HepG2 (cell line): Measurements from ENCODE around the gene NHSL1. TPM values are rescaled to one million over a fixed set of nuclear protein-coding genes. Genes with fewer than 3 reads are reported as not detected.
A peak's percentile ranks its signal among the peaks of the same experiment; 100 is the strongest.

Experiments used
- ATAC-seq: fragments of 200-7000 bp; cut with Tn5 transposase; 3 replicates; pipeline ENCODE4 v1.9.1; 2020; ENCODE audit warnings: mild to moderate bottlenecking, moderate library complexity
- BruUV-seq: library from RNA; stranded (reverse); fragments of 400-500 nt; replicated peaks from 2 replicates; lab custom pipeline; 2021; lab: Mats Ljungman, UMichigan
- CTCF ChIA-PET: fragments of 300-600 bp; formaldehyde crosslinking; extraction: SDS; loops from one replicate; lab custom pipeline; 2021; ENCODE audit warnings: low total read pairs, inconsistent platforms, low intra/inter-chr PET ratio; lab: Yijun Ruan, JAX
- POLR2A ChIA-PET: fragments of 350-600 bp; sonication (Branson Sonifier 250); formaldehyde crosslinking; loops from one replicate; lab custom pipeline; 2020; ENCODE audit warnings: antibody characterized with exemption, inconsistent platforms; lab: Yijun Ruan, JAX
- DNase-seq: peaks from one replicate; pipeline ENCODE4 v3.0.0-alpha.2; 2015; ENCODE audit warnings: low spot score
- FAIRE-seq: peaks from 3 replicates; lab custom pipeline; 2011; peaks lifted over from hg19 to GRCh38; lab: Jason Lieb, UNC
- H2AFZ ChIP-seq: one replicate; pipeline ENCODE4 v1.6.1; 2011; ENCODE audit warnings: low read length, inconsistent platforms
- H3K27ac ChIP-seq: fragments of 300-600 bp; 3 replicates; pipeline ENCODE4 v1.8.0; 2011; ENCODE audit warnings: mixed run types, mild to moderate bottlenecking, mixed read lengths, low read length, inconsistent platforms; ENCODE audit not compliant: insufficient read depth; ENCODE audit errors: extremely low read length
- H3K27me3 ChIP-seq, 2 experiments: fragments of 200-600 bp in 1 of 2; 2 replicates in 1 of 2; 3 replicates in 1 of 2; pipeline versions ENCODE4 v1.6.0 to v1.8.0; 2011; ENCODE audit warnings: low read length in 2 of 2, mild to moderate bottlenecking in 2 of 2, moderate library complexity in 2 of 2, inconsistent platforms in 1 of 2; ENCODE audit not compliant: insufficient read depth in 2 of 2, control insufficient read depth in 1 of 2
- H3K36me3 ChIP-seq, 2 experiments: fragments of 200-600 bp in 1 of 2; replicated peaks in 1 of 2; 2 replicates in 1 of 2; 3 replicates in 1 of 2; pipeline versions ENCODE4 v1.5.1 to v1.8.0; 2011; ENCODE audit warnings: low read length in 2 of 2, inconsistent platforms in 1 of 2; ENCODE audit not compliant: insufficient read depth in 2 of 2, control insufficient read depth in 1 of 2
- H3K4me1 ChIP-seq: 2 replicates; pipeline ENCODE4 v1.5.1; 2012; ENCODE audit warnings: low read length, inconsistent platforms; ENCODE audit not compliant: insufficient read depth
- H3K4me2 ChIP-seq: 2 replicates; pipeline ENCODE4 v1.6.0; 2011; ENCODE audit warnings: low read depth, low read length, inconsistent platforms
- H3K4me3 ChIP-seq, 3 experiments: fragments of 200-600 bp in 1 of 3; sonication (generic), shearing (Covaris generic) in 1 of 3; replicated peaks in 1 of 3; 2 replicates each; pipeline ENCODE4 v1.5.1; 2011 to 2016; ENCODE audit warnings: low read length in 3 of 3, inconsistent platforms in 2 of 3, low read depth in 2 of 3, mild to moderate bottlenecking in 2 of 3, control low read depth in 1 of 3, mixed read lengths in 1 of 3; ENCODE audit not compliant: insufficient read depth in 1 of 3
- H3K79me2 ChIP-seq: one replicate; pipeline ENCODE4 v1.6.1; 2011; ENCODE audit warnings: low read length, inconsistent platforms; ENCODE audit not compliant: insufficient read depth
- H3K9ac ChIP-seq: 2 replicates; pipeline ENCODE4 v1.6.0; 2011; ENCODE audit warnings: mild to moderate bottlenecking, low read depth, low read length, inconsistent platforms; ENCODE audit not compliant: insufficient read depth
- H3K9me3 ChIP-seq: 2 replicates; pipeline ENCODE4 v1.5.1; 2012; ENCODE audit warnings: mild to moderate bottlenecking, low read length
- H4K20me1 ChIP-seq: 2 replicates; pipeline ENCODE4 v1.6.0; 2011; ENCODE audit warnings: inconsistent platforms, mild to moderate bottlenecking, low read length, moderate library complexity; ENCODE audit not compliant: insufficient read depth
- AGO2 ChIP-seq: fragments of 200-400 bp; formaldehyde crosslinking; optimal IDR thresholded peaks from 2 replicates; pipeline ENCODE3; 2017; ENCODE audit warnings: mild to moderate bottlenecking, low read depth, low read length, moderate library complexity
- GABPB1 ChIP-seq: IDR thresholded peaks from 2 replicates; pipeline ENCODE4 v1.6.1; 2016; ENCODE audit warnings: mild to moderate bottlenecking, missing genetic modification reagents, moderate library complexity, missing compliant biosample characterization
- GRHL1 ChIP-seq: sonication (generic); formaldehyde crosslinking; conservative IDR thresholded peaks from 2 replicates; pipeline ENCODE4 v1.8.0; 2022; ENCODE audit warnings: missing genetic modification reagents
- HDAC2 ChIP-seq: sonication (generic); formaldehyde crosslinking; IDR thresholded peaks from 2 replicates; pipeline ENCODE4 v1.4.0; 2020; ENCODE audit warnings: missing genetic modification reagents
- HOXA3 ChIP-seq: sonication (generic); formaldehyde crosslinking; IDR thresholded peaks from 2 replicates; pipeline ENCODE4 v1.5.0; 2020; ENCODE audit warnings: missing genetic modification reagents
- NFATC3 ChIP-seq: sonication (generic); formaldehyde crosslinking; IDR thresholded peaks from 2 replicates; pipeline ENCODE4 v1.5.1; 2020; ENCODE audit warnings: mild to moderate bottlenecking, missing genetic modification reagents
- POLR2G ChIP-seq: fragments of 200-400 bp; formaldehyde crosslinking; IDR thresholded peaks from 2 replicates; pipeline ENCODE4 v1.6.1; 2018; ENCODE audit warnings: mild to moderate bottlenecking, low read depth, low read length, moderate library complexity
- RFX5 ChIP-seq: IDR thresholded peaks from 2 replicates; pipeline ENCODE4 v1.6.1; 2011; ENCODE audit warnings: low read depth, low read length, improper control_type of control experiment
- ZBTB33 ChIP-seq: sonication (generic); formaldehyde crosslinking; IDR thresholded peaks from 2 replicates; pipeline ENCODE4 v1.4.0; 2020; ENCODE audit warnings: missing genetic modification reagents
- ZBTB38 ChIP-seq: sonication (generic); formaldehyde crosslinking; IDR thresholded peaks from 2 replicates; pipeline ENCODE4 v1.5.1; 2020; ENCODE audit warnings: mild to moderate bottlenecking, missing genetic modification reagents
- ZFP1 ChIP-seq: IDR thresholded peaks from 2 replicates; pipeline ENCODE4 v1.6.1; 2016
- ZNF280B ChIP-seq: sonication (generic); formaldehyde crosslinking; IDR thresholded peaks from 2 replicates; pipeline ENCODE4 v1.5.0; 2020; ENCODE audit warnings: missing genetic modification reagents, mild to moderate bottlenecking, borderline replicate concordance
- ZNF737 ChIP-seq: sonication (generic); formaldehyde crosslinking; IDR thresholded peaks from 2 replicates; pipeline ENCODE4 v1.5.0; 2020; ENCODE audit warnings: missing genetic modification reagents, mild to moderate bottlenecking, borderline replicate concordance
- ZNF768 ChIP-seq: sonication (generic); formaldehyde crosslinking; IDR thresholded peaks from 2 replicates; pipeline ENCODE4 v1.4.0; 2020; ENCODE audit warnings: missing genetic modification reagents
- ZSCAN29 ChIP-seq: sonication (generic); formaldehyde crosslinking; conservative IDR thresholded peaks from 2 replicates; pipeline ENCODE4 v1.4.0; 2020; ENCODE audit warnings: mild to moderate bottlenecking, missing genetic modification reagents
- WGBS: methylation state at CpG from one replicate; pipeline ENCODE4 v1.1.6; 2017; ENCODE audit warnings: low lambda C conversion rate; 5-methylcytosine and 5-hydroxymethylcytosine counted together
- in situ Hi-C: cut with HindIII; loops from 2 replicates; pipeline ENCODE4 v1.10.0; 2017; ENCODE audit warnings: low pct_unique_long_range_greater_than_20kb; ENCODE audit not compliant: extremely low pct_ligation_motif_present
- intact Hi-C: fragments of 100-400 bp; cut with micrococcal nuclease; formaldehyde crosslinking; loops from one replicate; pipeline ENCODE4 v1.10.0; 2022; ENCODE audit not compliant: unreplicated experiment
- polyA plus RNA-seq, 8 experiments: library from polyadenylated mRNA; depleted of rRNA in 3 of 8; stranded (reverse) in 7 of 8; unstranded in 1 of 8; fragments of >200 nt; fragmentation: Illumina TruSeq in 4 of 8; extraction: Trizol in 4 of 8; gene quantifications; 2 replicates each; pipeline versions ENCODE4 v1.2.1 to v1.2.3, GENCODE V29; 2011 to 2016; ENCODE audit warnings: low read depth in 4 of 8, missing spikeins in 1 of 8, mixed read lengths in 1 of 8; ENCODE audit not compliant: insufficient read depth in 1 of 8
- total RNA-seq, 5 experiments: library from RNA; depleted of rRNA; stranded (reverse); fragments of >200 nt; fragmentation: Illumina TruSeq; extraction: Trizol; gene quantifications; 2 replicates each; pipeline ENCODE4 v1.2.3, GENCODE V29; 2016; ENCODE audit warnings: low read depth in 1 of 5
- TF ChIP-seq, protein P1 (sequence below): sonication (generic); formaldehyde crosslinking; IDR thresholded peaks from 2 replicates; pipeline ENCODE4 v1.5.1; 2020; ENCODE audit warnings: mild to moderate bottlenecking, missing genetic modification reagents, moderate library complexity

NHSL1 gene
- total and polyA plus RNA-seq, 2 of the 13 experiments (the other 11 are each of a cell fraction or from before 2014, with no cell fraction given), result 24.9 to 53.6 TPM

DNA sequence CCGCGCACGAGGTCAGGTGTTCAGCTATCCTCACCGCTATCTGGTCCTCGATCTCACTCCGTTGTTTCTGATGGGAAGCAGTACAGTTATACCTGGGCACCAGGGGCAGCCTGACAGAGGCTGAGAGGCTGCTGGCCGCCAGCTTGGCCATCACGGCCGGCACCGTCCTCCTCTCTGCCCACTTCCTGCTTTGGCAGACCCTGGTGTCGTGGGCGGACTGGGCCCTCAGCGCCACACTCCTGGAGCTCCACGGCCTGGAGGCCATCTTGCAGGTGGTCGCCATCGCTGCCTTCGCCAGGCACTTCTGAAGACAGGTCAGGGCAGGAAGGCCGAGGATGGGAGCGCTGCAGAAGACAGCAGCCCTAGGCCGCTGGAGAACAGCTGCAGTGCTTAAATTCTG, 35.2 kb downstream of the NHSL1 start:
- Histone ChIP-seq H4K20me1 (no peaks in the 10 kb centered on the region), H3K27ac (no peak overlapping the region), H3K4me2 (no peak overlapping the region), H3K27me3 (no peaks in the 10 kb centered on the region), H3K79me2 (no peaks in the 10 kb centered on the region), H3K36me3 (peaks cover 22 to 63% of the 10 kb centered on the region in 2 experiments), H3K9ac (no peak overlapping the region), H2AFZ (no peak overlapping the region), H3K9me3 (no peaks in the 10 kb centered on the region), H3K4me3 (no peak overlapping the region), H3K4me1 (peaks cover 9% of the 10 kb centered on the region)
- TF ChIP-seq AGO2, result peak; percentile 87
- peak; percentile 31; the same call in 1 of the 2 replicates for TF ChIP-seq ZNF768
- TF ChIP-seq ZBTB33, result 0 out of 2 replicates have a peak, but pooled peaks have one; percentile 48
- TF ChIP-seq ZNF737 (CRISPR knock-in tag), result 0 out of 2 replicates have a peak, but pooled peaks have one; percentile 58
- peak; percentile 36; the same call in 1 of the 2 replicates for TF ChIP-seq ZBTB38 (CRISPR knock-in tag)
- TF ChIP-seq ZFP1, result no peak
- TF ChIP-seq GABPB1 (CRISPR knock-in tag), result peak; percentile 19; the same call in 1 of the 2 replicates
- TF ChIP-seq, protein P1, sequence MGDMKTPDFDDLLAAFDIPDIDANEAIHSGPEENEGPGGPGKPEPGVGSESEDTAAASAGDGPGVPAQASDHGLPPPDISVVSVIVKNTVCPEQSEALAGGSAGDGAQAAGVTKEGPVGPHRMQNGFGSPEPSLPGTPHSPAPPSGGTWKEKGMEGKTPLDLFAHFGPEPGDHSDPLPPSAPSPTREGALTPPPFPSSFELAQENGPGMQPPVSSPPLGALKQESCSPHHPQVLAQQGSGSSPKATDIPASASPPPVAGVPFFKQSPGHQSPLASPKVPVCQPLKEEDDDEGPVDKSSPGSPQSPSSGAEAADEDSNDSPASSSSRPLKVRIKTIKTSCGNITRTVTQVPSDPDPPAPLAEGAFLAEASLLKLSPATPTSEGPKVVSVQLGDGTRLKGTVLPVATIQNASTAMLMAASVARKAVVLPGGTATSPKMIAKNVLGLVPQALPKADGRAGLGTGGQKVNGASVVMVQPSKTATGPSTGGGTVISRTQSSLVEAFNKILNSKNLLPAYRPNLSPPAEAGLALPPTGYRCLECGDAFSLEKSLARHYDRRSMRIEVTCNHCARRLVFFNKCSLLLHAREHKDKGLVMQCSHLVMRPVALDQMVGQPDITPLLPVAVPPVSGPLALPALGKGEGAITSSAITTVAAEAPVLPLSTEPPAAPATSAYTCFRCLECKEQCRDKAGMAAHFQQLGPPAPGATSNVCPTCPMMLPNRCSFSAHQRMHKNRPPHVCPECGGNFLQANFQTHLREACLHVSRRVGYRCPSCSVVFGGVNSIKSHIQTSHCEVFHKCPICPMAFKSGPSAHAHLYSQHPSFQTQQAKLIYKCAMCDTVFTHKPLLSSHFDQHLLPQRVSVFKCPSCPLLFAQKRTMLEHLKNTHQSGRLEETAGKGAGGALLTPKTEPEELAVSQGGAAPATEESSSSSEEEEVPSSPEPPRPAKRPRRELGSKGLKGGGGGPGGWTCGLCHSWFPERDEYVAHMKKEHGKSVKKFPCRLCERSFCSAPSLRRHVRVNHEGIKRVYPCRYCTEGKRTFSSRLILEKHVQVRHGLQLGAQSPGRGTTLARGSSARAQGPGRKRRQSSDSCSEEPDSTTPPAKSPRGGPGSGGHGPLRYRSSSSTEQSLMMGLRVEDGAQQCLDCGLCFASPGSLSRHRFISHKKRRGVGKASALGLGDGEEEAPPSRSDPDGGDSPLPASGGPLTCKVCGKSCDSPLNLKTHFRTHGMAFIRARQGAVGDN (CRISPR knock-in tag), result peak; percentile 35
- no peak for TF ChIP-seq ZSCAN29 (CRISPR knock-in tag)
- TF ChIP-seq NFATC3 (CRISPR knock-in tag), result no peak
- no peak for TF ChIP-seq HDAC2 (CRISPR knock-in tag)
- 0 out of 2 replicates have a peak, but pooled peaks have one; percentile 34 for TF ChIP-seq POLR2G
- peak; percentile 38; the same call in 1 of the 2 replicates for TF ChIP-seq HOXA3
- no peak for TF ChIP-seq GRHL1 (CRISPR knock-in tag)
- no peak for TF ChIP-seq RFX5
- TF ChIP-seq ZNF280B (CRISPR knock-in tag), result no peak
- POLR2A ChIA-PET, result no interaction called here
- ATAC-seq (no peak; the same call in 2 of the 3 replicates), DNase-seq (no peak), FAIRE-seq (no peak)
- no TSS peak for BruUV-seq
- intact Hi-C loops, result no loop called here
- in situ Hi-C loops, result no loop called here
- CTCF ChIA-PET, result no interaction called here
- WGBS, result 96% methylated on average over 18 of the region's 20 CpGs
